Daoy (cell line): ENCODE data around the gene PNPLA1. TPM values are rescaled to one million over a fixed set of nuclear protein-coding genes. Genes with fewer than 3 reads are reported as not detected.

ENCODE experiments used
- DNase-seq: peaks from one replicate; pipeline ENCODE4 v3.0.0-alpha.2; 2015; ENCODE audit warnings: low read depth
- total RNA-seq: library from RNA; depleted of rRNA; stranded (reverse); fragments of >200 nt; shearing (Covaris generic); gene quantifications from 2 replicates; pipeline ENCODE4 v1.2.3, GENCODE V29; 2014

PNPLA1 gene
- total RNA-seq, 1 experiment from 2014 or later: not detected

GRCh38 chr6:36315921-36316320, 46.1 kb downstream of the PNPLA1 start:
- no peak for DNase-seq

- no peak for DNase-seq
These were observed 47.8 kb downstream of the PNPLA1 start for GRCh38 chr6:36317623-36318022.

GRCh38 chr6:36318690-36319435, 49.0 kb downstream of the PNPLA1 start:
- DNase-seq: no peak

DNA sequence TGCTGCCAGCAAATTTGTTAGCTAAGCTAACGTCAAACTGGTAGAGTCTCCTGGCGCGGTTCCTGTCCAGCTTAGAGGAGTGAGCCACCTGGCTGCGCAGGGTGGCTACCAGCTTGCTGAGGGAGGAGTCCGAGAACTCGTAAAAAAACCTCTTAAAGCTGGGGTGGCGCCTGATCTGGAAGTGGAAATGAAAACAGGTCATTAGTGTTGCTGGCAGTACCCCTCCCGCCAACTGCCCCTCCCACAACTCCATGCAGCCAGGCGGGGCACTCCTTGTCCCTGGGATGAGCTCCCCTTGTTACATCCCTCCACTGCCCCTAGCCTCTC, 49.5 kb downstream of the PNPLA1 start:
- no peak for DNase-seq

- DNase-seq: no peak
These were observed 50.0 kb downstream of the PNPLA1 start for GRCh38 chr6:36319821-36320220.

DNA sequence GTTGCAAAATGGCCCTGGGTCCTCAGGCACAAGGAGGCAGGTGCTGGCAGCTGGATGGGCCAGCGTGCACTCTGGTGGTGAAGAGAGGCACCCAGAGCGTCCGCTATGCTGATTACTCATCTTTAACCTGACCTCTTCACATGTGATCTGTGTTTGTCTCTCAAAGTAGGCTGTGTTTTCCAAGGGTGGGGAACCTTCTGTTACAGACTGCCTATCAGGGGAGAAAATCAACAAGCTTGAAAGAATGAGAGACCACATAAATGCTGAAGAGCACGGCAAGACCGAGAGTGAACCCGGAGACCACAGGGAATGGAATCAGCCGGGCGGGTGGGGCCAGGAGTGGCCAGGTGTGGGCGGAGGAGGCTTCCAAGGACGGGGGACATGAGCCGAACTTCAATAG, 50.6 kb downstream of the PNPLA1 start:
- peak; percentile 41 for DNase-seq

GRCh38 chr6:36322591-36322990, 52.7 kb downstream of the PNPLA1 start:
- no peak for DNase-seq

- DNase-seq: no peak
These were observed 53.2 kb downstream of the PNPLA1 start for GRCh38 chr6:36323062-36323461.

DNA sequence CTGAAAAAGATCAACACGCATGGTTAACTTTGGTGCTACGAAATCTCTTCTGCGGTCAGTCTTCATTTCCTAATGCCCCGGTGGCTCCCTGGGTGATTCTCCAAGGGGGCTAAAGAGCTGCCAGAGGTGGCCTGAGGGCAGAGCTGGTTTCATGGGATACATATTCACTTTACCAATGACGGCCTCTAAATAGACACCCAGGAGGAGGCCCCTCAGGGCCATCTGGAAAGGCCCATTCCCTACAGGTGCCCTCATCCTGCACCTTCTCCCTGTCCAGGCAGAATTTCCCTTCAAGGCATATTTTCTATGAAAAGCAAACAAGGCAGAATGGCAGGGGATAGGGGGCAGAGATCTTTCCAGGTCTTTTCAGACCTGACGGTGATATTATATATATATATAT, 54.3 kb downstream of the PNPLA1 start:
- DNase-seq: no peak

DNA sequence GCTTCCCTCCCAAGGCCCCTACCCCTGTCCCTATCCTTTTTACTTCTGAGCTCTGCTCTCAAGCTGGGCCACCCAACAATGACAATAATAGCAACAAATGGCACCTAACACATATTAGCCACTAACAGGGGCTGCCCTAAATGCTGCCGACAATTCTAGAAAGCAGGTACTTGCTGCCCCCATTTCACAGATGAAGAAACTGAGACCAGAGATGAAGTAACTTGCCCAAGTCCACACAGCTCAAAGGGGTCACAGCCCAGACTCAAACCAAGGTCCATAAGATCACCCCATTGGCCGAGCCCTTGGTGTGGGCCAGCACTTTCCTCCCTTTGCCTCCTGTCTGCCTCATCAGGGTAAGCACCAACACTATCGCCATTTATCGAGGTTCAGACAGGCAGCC, 54.9 kb downstream of the PNPLA1 start:
- no peak for DNase-seq

DNA sequence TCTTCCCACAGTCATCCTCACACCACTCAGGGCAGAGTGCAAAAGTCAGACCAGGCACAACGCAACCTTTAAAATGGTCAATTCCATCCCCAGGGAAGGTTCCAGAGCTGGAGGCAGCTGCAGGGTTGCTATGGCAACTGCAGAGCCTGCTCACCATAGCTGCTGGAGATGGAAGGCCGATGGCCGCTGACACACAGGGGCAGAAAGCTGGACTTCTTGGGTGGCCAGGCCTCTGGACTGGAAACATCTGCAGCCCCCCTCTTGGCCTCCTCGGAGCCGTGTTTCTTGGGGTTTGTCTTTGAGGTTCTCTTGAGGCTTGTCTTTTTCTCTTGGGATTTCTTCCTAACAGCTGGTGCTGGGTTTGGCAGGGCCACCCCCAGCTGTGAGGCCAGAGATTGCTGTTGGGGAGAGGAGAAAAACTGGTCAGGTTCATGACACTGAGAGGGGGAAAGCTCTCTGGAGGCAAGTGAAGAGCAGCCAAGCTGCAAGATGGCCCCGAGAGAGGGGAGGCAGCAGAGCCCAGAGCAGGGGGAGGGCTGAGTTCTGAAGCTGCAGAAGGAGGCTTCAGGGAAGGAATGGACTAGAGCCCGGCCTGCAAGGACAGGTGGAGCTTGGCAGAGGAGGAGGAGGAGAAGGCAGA, 56.6 kb downstream of the PNPLA1 start:
- DNase-seq: no peak

GRCh38 chr6:36327226-36327918, 57.5 kb downstream of the PNPLA1 start:
- DNase-seq: no peak

GRCh38 chr6:36327919-36328236, 58.0 kb downstream of the PNPLA1 start:
- no peak for DNase-seq

- no peak for DNase-seq
These were observed 58.7 kb downstream of the PNPLA1 start for GRCh38 chr6:36328600-36328999.

DNA sequence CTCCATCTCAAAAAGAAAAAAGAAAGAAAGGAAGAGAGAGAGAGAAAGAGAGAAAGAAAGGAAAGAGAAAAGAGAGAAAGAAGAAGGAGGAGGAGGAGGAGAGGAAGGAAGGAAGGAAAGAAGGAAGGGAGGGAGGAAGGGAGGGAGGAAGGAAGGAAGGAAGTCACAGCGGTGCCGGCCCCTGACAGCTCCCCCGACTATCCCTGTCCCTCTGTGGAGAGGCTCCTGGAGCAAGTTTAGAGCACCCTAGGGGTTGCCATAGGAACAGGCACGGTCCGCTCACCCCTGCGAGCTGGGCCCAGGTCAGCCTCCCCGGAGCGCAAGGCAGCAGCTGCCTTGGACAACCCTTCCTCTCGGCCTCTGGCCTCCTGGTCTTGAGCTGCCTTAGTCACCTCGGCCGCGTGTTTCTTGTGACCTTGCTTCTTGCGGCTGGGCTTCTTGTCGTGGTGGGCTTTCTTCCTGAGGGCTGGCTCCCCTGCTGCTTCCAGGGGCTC, 60.0 kb downstream of the PNPLA1 start:
- DNase-seq: no peak

DNA sequence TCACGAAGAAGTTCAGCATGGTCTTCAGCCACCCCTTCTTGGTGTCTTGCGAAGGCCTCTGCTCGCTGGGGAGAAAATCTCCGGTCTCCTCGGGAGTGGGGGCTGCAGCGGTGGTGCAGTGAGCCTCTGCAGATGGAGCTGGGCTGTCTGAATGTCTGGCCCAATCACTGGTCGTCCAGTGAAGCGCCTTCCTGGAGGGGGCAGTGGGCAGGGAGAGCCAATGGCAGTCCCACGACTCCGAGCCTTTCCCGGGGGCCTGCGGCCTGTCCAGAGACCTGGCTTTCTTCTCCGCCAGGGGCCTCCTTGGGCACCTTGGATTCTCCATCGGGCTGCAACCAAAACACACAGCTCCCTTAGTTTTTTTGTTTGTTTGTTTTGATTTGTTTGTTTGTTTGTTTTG, 60.5 kb downstream of the PNPLA1 start:
- no peak for DNase-seq

DNA sequence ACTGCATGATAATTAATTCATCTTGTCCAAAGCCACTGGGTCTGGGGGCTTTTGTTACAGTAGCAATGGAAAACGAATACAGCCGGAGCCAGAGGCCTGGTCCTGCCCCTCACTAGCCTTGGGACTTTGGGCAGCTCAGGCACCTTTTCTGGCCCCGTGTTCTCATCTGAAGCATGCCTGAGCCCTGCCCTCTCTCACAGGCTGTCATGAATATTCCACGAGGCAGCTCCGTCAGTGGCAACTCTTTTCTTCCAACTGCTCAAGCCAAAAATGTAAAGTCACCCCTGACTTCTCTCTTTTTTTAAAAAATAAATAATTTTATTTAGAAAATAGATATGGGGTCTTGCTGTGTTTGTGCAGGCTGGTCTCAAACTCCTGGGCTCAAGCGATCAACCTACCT, 61.5 kb downstream of the PNPLA1 start:
- no peak for DNase-seq

DNA sequence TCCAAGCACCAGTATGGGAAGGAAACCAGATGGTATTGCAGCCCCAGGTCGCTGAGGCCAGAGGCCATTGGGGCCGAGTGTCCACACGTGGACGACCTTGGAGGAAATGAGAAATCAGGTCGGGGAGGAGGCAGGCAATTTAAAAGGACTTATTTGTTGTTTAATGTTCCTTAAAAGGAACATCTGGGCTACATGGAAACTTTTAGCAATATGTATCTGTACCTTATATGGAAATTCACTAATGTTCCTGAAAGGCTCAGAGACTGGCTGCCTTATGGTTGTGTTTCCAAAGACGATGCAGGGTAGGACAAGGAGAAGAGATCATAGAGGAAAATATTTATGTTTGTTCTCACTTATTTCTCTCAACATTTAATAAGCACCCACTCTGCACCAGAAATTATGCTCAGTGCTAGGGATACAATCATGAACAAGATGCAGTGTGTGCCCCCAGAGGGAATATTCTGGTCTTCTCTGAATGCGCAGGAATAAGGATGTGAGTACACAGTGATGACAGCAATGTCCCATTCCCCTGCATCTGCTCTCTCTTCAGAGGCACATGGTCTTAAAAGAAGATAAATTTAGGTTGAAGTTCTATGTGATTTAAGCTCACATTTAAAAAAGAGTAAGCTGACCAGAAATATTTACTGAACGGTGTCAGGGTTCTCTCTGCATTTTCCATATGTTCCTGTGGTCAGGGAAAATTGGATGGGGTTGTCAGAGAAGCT, 63.5 kb downstream of the PNPLA1 start:
- no peak for DNase-seq

DNA sequence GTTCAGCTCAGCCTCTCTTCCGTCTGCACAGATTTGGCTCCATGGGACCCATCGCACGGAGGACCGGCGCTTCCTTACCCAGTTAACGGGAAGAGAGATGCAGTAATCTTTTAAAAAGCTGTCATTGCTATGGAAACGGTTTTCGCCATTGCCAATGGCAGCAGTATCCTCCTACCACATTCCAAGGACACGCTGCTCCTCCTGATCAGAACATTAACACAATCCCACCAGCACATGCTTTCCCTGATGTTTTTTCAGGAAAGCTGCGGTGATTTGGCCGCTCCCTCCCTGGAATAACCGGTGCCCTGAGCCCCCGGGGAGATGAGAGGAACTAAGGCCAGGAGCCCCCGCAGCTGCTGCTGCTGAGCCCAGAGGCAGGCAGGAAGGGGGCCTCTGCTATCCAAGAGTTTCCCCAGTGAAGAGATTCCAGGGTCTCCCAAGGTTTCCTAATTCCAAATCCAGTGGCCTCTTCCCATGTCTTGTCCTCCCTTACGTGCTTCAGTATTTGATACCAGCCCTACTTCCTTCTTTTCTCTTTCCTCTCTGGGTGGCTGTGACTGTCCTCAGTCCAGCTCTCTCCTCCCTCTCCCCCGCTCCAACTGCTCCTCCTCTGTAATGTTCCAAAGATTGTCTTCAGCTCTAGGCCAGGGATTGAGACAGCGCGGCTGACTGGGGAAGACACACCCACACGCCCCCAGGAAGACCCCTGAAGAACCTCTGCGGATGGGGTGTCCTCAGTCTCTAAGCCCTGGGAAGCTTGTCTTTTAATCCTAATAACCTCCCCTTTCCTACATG, 64.3 kb downstream of the PNPLA1 start:
- no peak for DNase-seq

DNA sequence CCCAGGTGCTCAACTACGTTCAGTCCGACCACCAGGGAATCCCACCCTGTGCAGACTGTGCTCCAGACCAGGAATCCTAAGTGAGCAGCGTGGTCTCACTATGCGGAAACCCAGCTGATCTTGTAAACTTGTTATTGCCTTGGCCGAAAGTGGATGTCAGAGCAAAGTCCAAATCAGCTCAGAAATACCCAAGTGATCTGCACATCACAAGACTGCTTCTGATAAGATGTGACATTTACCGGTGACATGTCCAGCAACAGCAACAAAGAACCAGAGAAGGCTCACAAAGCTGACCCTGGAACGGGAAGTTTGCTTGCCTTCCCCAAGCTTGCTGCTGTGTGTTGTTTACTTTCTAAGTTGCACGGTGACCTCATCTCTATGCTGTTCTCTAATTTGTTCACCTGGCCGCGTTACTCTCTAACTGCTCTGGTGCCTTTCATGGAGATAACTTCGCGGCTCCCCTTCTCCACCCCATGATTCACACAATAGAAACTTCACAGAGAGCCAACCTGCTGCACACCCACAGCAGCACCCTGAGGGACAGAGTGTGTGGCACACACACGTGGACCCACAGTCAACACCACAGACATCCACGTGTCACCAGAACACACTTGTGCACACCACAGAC, 65.1 kb downstream of the PNPLA1 start:
- DNase-seq: no peak
